Endothelial cell (in vitro differentiated cells): Measurements from ENCODE around the gene PRADC1. TPM values are rescaled to one million over a fixed set of nuclear protein-coding genes. Genes with fewer than 3 reads are reported as not detected.

Experiments
- DNase-seq: peaks from one replicate; pipeline ENCODE4 v3.0.0; 2021; ENCODE audit warnings: low spot score
- H3K27ac Mint-ChIP-seq: one replicate; pipeline ENCODE4 v1.8.0; 2021; ENCODE audit warnings: mixed read lengths, inconsistent platforms; ENCODE audit not compliant: unreplicated experiment
- H3K27me3 Mint-ChIP-seq: one replicate; pipeline ENCODE4 v1.8.0; 2021; ENCODE audit warnings: mild to moderate bottlenecking, moderate library complexity, mixed read lengths, inconsistent platforms; ENCODE audit not compliant: unreplicated experiment
- H3K36me3 Mint-ChIP-seq: one replicate; pipeline ENCODE4 v1.8.0; 2021; ENCODE audit warnings: mild to moderate bottlenecking, low read depth, mixed read lengths, inconsistent platforms; ENCODE audit not compliant: unreplicated experiment
- H3K4me1 Mint-ChIP-seq: one replicate; pipeline ENCODE4 v1.8.0; 2021; ENCODE audit warnings: mild to moderate bottlenecking, mixed read lengths, inconsistent platforms; ENCODE audit not compliant: unreplicated experiment
- H3K4me3 Mint-ChIP-seq: one replicate; pipeline ENCODE4 v1.8.0; 2021; ENCODE audit warnings: mild to moderate bottlenecking, mixed read lengths, inconsistent platforms; ENCODE audit not compliant: unreplicated experiment
- H3K9me3 Mint-ChIP-seq: one replicate; pipeline ENCODE4 v1.8.0; 2021; ENCODE audit warnings: mixed read lengths, inconsistent platforms; ENCODE audit not compliant: unreplicated experiment
- total RNA-seq: library from RNA; stranded (reverse); fragmentation: NEBNext Ultra II Directional; extraction: Animal tissue kit (Norgen Biotek cat#: 25700); gene quantifications from one replicate; pipeline ENCODE4 v1.2.1, GENCODE V29; 2021; ENCODE audit not compliant: unreplicated experiment
- TF ChIP-seq, protein P1 (sequence below): fragments of 200-600 bp; sonication (generic); IDR thresholded peaks from one replicate; pipeline ENCODE4 v1.5.0; 2021; ENCODE audit warnings: antibody characterized with exemption; ENCODE audit not compliant: unreplicated experiment

Gene PRADC1
- total RNA-seq, 1 donor from 2014 or later, result 24.1 TPM

DNA sequence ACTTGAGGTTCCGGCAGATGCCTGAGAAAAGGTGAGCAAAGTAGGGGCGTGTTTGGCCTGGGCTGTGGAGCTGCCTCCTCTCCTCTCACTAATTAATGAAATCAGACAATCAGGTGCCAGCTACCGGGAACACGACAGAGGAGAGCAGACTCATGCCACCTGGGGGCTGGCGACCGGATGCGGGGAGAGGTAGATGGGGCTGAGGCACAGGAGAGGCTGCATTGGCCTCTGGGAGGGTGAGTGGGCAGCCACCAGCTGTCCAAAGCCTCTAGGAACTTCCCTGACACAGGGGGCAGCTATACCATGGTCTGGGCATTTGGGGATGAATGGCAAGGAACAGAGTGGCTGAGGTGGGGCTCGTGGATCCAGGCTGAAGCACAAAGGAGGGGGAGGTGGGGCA lies 26.2 kb upstream of the PRADC1 start:
- no peaks in the 10 kb centered on the region for H3K9me3 Mint-ChIP-seq
- no peaks in the 10 kb centered on the region for H3K4me1 Mint-ChIP-seq
- TF ChIP-seq, protein P1, sequence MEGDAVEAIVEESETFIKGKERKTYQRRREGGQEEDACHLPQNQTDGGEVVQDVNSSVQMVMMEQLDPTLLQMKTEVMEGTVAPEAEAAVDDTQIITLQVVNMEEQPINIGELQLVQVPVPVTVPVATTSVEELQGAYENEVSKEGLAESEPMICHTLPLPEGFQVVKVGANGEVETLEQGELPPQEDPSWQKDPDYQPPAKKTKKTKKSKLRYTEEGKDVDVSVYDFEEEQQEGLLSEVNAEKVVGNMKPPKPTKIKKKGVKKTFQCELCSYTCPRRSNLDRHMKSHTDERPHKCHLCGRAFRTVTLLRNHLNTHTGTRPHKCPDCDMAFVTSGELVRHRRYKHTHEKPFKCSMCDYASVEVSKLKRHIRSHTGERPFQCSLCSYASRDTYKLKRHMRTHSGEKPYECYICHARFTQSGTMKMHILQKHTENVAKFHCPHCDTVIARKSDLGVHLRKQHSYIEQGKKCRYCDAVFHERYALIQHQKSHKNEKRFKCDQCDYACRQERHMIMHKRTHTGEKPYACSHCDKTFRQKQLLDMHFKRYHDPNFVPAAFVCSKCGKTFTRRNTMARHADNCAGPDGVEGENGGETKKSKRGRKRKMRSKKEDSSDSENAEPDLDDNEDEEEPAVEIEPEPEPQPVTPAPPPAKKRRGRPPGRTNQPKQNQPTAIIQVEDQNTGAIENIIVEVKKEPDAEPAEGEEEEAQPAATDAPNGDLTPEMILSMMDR, result no peak
- DNase-seq, result no peak
- peaks cover 15% of the 10 kb centered on the region for H3K27me3 Mint-ChIP-seq
- peaks cover 4% of the 10 kb centered on the region for H3K36me3 Mint-ChIP-seq
- H3K4me3 Mint-ChIP-seq, result no peak overlapping the region
- H3K27ac Mint-ChIP-seq, result no peak overlapping the region

DNA sequence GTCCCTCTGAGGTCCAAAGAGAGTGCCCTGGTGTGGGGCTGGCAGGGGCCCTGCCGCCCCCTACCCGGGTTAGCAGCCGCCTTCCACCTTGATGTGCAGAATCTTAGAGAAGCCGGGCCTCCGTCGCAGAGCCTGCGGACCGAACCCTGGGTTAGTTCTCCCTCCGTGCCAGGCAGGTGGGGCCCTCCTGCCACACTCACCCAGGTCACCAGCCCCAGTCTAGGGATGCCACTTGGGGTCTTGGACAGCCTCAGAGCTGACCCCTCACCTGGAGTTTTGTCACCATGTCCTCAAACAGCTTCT lies 25.8 kb upstream of the PRADC1 start:
- TF ChIP-seq, protein P1, result no peak
- no peak for DNase-seq
- Mint-ChIP-seq H3K4me1 (no peaks in the 10 kb centered on the region), H3K27me3 (peaks cover 15% of the 10 kb centered on the region), H3K4me3 (no peak overlapping the region), H3K36me3 (peaks cover 4% of the 10 kb centered on the region), H3K9me3 (no peaks in the 10 kb centered on the region), H3K27ac (no peak overlapping the region)

DNA sequence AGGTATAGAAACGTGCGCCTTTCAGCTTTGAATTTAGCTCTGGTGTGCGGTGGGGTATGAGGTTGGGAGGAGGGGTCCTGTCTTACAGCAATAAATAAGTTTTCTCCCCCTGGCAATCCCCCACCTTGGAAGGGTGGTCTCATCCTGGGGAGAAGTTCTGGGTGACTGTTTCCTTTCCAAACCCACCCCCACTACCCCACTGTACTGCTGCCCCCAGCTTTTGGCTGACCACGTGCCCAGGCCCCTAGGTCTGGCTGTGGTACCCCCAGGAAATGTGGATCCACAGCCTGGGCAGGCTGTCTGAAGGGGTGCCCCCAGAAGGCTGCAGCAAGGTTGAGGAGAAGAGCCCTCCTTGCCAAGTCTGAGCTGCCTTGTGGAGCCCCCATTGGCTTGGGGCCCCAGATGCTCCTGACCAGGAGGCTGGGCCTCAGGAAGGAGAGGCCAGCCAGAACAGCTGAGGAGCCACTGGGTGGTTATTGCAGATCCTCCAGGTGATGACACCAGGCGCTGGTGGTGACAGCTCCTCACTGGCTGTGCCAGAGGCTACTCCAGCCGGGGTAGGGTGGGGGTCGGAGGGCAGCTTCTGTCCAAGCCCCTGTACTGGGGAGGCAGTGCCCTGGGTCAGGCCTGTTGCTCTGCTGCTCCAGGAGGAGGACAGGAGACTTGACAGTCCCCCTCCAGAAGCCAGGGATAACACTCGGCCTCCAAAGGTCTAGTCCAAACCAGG lies 25.3 kb upstream of the PRADC1 start:
- Mint-ChIP-seq H3K4me1 (no peaks in the 10 kb centered on the region), H3K27ac (no peak overlapping the region), H3K36me3 (peaks cover 5% of the 10 kb centered on the region), H3K9me3 (no peaks in the 10 kb centered on the region), H3K4me3 (no peak overlapping the region), H3K27me3 (peaks cover 15% of the 10 kb centered on the region)
- TF ChIP-seq, protein P1, result no peak
- no peak for DNase-seq

DNA sequence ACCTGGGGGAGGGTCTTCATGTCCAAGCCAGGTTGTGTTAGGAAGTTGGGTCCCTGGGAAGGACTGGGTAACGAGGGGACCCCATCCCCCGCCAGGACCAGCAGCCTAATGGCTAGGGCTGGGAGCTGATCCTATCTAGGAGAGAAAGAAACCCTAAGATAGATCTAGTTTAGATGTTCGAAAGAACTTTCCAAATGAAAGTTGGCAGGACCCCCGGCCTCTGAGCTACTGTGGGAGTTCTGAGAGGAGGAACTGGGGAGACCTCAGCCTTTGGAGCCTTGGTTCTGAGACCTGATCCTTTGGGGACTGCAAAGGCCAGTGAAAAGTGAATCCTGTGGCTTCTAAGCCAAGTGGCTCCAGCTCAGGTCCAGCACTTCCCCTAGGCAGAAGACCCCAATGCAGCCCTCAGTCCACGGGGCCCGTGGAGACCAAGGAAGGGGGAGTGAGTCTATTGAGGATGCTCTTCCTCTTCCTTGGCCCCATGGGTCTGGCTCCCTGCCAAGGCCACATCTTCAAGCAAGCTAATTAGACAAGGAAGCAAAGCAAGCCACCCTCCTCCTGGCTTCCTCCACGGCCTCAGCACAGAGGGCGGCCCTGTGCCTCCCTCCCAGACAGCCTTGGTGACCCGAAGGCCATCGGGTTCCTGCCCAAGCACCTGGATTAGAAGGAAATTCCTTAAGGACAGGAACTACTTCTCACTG lies 24.5 kb upstream of the PRADC1 start:
- no peak overlapping the region for H3K4me3 Mint-ChIP-seq
- TF ChIP-seq, protein P1, result no peak
- no peak for DNase-seq
- no peaks in the 10 kb centered on the region for H3K9me3 Mint-ChIP-seq
- H3K27ac Mint-ChIP-seq, result no peak overlapping the region
- H3K27me3 Mint-ChIP-seq, result peaks cover 15% of the 10 kb centered on the region
- H3K4me1 Mint-ChIP-seq, result no peaks in the 10 kb centered on the region
- peaks cover 11% of the 10 kb centered on the region for H3K36me3 Mint-ChIP-seq

DNA sequence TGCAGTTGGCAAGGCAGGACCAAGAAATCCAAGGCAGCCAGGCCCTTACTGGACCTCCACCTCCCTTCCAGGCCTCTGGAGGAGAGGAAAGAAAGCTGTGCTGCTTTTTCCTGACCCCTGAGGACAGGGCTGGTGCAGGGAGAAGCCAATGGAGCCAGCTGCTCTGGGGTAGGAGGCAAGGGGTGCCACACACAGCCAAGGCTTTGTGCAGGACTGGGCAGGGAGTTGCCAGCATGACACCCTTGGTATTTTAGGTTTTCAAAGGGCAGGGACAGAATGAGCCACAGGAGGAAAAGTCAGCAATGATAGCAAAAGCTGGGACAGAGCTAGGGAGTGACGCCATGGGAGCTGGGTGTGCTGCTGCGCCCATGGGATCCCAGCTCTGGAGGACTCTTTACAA lies 24.0 kb upstream of the PRADC1 start:
- H3K27me3 Mint-ChIP-seq, result peaks cover 16% of the 10 kb centered on the region
- no peaks in the 10 kb centered on the region for H3K9me3 Mint-ChIP-seq
- H3K4me1 Mint-ChIP-seq, result no peaks in the 10 kb centered on the region
- no peak overlapping the region for H3K27ac Mint-ChIP-seq
- DNase-seq, result no peak
- H3K36me3 Mint-ChIP-seq, result peaks cover 15% of the 10 kb centered on the region
- H3K4me3 Mint-ChIP-seq, result no peak overlapping the region
- TF ChIP-seq, protein P1, result no peak
